ENCODE measurements around the gene NUDT14.

Gene NUDT14

DNA sequence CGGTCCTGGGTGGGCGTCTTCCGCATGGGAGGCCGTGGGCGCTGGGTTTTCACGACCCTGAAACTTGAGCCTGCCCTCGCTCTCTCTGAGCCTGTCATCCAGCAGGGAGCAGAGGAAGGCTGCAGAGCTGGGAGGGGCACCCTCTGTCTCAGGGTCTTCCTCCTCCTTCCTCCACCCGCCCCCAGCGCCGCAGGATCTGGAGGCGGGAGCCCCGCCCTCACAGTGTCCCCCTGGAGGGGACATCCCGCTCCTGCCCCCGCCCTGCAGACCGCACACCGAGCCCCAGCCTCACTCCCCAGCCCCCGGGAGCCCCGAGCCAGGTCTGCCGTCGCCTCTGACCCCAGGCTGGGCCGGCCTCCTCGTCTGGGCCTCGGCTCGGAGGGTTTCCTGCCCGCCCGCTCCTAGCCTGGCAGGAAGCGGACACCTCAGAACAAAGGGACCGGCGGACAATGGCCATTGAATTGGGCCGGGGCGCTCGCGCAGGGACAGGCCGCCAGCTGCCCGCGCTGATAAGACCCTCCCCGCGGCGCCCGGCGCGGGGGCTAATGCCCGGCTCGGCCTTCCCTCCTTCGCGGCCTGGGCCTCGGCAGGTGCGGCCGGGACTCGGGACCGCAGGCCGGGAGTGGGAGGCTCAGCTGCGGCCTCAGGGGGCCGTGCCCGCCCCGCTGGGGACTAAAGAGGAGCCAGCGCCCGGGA lies 15.3 kb upstream of the NUDT14 start:
- no peak for DNase-seq

DNA sequence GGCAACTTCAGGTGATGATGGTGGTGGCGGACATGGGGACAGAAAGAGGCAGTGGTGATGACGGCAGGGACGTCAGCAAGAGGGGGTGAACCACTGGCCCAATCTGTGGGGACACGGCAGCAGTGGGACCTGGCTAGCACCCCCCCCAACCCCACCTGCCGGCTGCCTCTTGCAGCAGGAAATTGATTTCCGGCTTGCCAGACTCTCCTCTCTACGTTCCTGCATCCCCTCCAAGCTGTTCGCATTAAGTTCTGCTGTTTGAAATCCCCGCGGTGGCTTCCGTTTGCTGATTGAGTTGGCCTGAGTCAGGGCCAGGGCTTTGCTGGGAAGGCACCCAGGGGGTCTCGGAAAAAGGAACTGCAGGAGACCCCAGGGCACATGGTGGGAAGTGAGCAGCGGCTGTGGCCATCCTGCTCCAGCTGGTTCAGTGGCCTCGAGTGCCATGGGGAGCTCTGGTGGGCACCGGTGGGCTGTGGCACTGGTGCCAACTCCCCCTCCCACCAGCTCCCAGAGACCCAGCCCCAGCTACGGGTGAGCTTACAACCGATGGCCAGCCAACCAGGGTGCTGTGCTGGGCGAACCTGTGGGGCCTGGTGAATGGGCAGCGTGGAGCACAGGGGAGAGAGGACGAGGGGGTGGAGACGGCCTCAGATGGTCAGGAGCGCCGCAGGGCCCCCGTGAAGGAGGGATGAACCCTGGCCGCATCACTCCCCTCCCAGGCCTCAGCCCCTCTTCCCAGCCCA lies 14.6 kb upstream of the NUDT14 start:
- no peak for DNase-seq

DNA sequence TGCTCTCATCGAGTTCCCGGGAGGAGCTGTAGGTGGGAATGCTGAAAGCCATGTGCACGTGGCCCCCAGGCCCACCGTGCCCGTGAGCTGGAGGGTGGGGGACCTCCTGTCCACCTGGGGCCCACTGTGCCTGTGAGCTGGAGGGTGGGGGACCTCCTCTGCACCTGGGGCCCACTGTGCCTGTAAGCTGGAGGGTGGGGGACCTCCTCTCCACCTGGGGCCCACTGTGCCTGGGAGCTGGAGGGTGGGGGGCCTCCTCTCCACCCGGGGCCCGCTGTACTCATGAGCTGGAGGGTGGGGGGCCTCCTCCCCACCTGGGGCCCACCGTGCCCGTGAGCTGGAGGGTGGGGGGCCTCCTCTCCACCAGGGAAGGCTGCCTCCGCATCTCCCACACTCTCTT lies 13.9 kb upstream of the NUDT14 start:
- DNase-seq = no peak

DNA sequence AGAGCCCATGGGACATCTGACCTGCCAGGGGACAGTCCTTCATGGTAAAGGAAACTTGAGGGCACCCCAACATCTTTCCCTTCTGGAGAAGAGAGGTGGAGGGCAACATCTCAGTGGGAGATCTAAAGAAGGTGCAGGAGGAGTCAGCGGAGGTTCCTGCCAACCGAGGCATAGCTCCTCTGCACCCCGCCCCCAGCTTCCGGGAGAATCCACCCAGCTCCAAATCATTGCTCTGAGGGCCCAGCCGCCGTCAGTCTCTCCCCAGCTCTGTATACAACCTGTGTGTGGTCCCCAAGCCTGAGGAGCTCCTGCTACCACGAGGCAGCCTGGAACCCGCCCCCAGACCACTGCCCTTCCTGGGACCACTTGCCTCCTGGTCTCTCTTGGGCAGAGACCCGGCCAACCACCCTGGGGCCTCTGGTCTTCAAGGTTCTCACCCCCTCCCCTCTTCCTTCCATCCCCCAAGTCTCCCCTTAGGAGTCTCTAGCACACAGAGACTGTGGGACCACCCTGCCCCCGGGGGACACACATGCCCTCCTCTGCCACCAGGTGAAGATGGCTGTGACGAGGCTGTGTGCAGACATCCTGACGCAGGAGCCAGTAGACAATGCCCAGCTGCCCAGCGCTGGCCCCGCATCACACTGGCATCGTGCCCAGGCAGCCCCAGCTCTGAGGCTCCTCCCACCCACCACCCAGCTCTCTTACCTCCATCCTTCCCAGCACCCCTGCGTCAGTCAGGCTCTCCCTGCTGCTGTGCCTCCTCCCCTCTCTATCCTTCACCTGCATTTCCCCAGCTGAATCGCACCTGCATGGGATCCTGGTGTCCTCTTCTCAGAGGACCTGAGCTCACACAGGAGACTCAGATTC lies 13.0 kb upstream of the NUDT14 start:
- DNase-seq = peak; percentile 96

DNA sequence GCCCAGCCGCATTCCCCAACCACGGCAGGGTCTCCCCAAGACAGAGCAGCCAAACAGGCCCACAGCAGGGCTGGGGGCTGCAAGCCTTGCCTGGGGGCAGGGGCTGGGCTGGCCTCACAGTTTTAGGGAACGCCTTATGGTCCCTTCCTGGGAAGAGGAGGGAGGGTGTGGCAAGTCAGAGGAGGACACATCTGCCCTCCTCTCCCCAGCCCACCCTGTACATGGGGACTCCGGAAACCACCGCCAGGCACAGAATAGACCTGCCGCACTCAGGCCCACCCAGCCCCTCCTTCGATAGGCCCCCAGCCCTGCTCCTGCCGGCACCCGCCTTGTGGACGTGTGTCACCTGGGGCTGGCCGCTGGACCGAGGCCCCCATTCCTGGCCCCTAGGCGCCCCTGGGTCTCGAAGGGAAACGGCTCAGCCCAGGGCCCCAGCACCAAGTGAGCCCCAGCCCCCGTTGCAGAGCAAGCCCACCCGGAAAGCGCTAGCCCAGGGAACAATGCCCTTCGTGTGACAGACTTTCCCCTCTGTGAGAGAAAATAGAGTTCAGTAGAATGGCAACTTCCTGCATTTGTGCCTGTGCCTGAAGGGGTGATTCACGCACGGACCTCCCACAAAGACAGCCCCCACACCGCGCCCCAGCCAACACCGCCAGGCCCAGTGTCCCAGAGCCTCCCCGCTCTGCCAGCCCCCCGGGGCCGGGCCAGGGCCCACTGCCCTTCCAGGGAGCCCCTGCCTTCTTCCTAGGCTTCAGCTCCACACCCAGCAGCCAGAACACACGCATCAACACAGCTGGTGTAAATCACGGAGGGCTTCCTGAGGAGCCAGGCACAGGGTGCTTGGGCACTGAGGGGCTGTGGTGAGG lies 12.0 kb upstream of the NUDT14 start:
- no peak for DNase-seq

DNA sequence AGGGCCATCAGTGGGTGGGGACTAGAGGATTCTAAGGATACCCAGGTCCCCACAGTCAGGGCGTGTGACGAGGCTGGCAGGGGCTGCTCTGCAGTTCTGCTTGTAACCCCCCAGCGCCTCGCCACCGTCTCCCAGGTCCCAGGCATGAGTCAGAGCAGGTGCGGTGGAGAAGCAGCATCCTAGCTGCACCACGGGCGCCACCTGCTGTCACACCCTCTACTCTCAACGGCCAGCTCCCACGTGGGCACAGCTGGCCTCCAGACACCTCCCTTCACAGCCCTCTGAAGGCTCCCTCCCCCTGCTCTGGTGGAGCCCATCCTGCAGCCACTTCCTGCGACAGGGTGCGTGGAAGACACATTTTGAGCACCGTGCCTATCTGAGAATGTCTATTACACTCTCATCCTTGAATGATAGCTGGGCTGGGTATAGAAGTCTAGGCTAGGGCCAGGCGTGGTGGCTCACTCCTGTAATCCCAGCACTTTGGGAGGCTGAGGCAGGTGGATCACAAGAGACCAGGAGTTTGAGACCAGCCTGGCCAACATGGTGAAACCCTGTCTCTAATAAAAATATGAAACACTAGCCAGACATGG lies 6.9 kb upstream of the NUDT14 start:
- no peak for DNase-seq

DNA sequence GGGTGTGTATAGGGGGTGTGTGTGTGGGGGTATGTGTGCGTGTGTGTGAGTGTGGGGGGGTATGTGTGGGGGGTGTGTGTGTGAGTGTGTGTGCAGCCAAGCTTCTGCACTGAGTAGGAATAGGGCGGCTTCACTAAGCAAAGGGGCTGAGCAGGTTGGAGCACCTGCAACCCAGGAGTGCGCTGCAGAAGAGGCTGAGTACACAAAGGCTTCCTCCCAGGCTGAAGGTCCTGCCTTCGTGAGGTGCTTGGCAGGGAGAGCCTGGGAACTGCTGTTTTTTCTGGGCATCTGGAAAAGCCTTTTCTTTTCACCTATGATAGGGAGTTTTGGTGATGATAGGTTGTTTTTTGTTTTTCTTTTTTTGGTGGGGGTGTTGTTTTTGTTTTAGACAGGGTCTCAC lies 6.0 kb upstream of the NUDT14 start:
- peak; percentile 82 for DNase-seq

DNA sequence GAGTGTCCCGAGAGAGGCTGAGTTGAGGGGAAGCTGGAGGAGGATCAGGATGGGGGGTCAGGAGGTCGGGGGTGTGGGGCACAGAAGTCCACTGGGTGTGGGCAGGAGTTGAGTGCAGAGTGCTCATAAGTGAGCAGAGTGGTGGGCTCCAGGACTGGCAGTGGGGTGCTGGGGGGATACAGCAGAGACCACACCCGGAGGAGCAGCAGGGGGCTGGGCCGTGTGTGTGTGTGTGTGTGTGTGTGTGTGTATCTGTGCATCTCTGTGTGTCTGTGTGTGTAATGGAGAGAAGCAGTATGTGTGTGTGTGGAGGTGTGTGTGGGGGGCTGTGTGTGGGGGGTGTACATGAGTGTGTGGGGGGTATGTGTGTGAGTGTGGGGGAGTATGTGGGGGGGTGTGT lies 4.9 kb upstream of the NUDT14 start:
- DNase-seq = no peak

DNA sequence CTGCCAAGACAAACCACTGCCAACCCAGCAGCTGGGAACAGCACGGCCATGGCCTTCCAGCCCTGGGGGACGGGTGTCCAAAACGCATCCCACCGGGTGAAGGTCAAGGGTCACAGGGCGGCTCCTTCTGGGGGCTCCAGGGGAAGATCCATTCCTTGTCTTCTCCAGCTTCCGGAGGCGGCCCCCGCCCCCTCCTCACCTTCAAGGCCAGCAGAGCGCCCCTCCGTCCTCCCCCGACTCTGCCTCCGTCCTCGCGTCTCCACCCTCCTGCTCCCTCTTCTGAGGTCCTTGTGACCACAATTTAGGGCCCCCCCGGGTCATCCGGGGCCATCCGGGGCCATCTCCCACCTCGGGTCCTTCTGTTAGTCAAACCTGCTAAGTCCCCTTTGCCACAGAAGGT lies 3.9 kb upstream of the NUDT14 start:
- DNase-seq = no peak

DNA sequence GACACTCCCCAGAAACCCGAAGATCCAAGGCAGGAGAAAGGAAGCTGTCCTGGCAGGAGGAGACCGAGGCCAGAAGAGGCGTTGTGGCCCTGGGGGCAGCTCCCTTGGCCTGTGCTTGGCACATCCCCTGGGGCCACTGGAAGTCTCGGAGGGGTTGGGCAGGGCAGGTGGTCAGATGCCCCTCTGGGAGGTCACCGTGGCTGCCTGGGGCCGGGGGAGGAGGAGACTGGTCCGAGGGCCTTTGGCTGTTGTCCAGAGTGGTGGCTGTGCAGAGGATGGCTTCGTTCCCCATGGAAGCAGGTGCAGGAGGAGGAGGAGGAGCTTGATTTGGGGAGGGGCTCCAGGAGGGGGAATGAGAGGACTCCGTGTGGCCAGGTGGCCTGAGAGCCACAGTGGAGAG lies 3.3 kb upstream of the NUDT14 start:
- peak; percentile 75 for DNase-seq

DNA sequence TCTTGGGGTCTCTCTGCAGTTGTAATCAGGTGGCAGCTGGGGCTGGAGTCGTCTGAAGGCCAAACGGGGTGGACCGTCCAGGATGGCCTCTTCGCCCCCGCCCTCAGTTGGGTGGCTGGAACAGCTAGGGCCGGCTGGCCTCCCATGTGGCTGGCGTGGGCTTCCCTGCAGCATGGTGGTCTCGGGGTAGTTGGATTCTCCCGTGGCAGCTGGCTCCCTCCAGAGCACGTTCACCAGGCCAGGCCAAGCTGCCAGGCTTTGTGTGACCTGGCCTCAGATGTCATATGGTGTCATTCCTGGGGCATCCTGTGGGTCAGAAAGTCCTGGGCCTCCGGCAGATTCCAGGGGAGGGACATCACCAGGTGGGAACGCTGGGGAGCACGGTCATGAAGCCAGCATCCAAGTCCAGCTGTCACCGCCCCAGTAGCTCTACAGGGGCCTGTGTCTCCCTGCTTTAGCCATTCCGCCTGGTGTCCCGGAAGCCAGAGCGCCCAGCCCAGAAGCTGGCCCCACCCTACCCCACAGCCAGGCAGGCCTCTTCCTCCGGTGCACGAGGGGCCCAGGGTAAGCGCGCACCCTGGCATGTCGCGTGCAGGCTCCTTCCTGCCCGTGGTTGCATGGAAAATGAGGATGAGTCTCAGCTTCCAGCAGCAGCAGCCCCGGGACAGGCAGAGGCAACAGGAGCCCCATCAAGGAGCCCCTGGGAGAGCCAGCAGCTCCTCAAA lies 1.3 kb upstream of the NUDT14 start:
- no peak for DNase-seq

DNA sequence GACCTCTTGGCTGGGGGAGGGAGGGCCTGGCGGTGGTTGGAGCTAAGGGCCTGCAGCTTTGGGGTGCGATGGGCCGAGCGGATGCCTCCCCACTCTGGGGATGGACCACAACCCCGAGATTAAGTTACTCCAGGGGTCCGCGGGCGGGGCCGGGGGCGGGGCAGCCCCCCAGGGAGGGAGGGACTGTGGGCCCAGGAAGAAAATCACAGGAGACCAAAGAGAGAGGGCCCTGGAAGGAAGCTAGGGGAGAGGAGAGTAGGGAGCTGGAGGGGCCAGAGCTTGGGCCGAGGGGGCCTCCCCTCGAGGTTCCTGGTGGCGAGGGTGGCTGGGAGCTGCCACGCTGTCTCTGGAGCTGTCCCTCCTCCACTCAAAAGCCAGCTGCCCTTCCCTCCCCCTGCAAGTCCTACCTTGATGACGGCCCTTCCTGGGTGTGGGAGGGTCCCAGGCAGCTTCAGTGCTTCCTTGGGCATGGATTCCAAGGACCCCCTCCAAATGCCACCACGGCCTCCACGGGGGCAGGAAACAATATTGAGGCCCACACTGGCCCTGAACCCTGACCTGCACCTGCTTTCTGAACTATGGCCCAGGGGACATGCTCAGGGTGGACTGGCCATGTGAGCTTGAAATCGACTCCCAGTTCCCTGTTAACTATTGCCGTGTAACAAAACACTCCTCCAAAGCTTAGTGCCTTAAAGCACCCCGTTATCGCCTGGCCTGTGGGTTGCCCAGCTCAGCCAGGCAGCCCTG lies 610 bp upstream of the NUDT14 start:
- no peak for DNase-seq

DNA sequence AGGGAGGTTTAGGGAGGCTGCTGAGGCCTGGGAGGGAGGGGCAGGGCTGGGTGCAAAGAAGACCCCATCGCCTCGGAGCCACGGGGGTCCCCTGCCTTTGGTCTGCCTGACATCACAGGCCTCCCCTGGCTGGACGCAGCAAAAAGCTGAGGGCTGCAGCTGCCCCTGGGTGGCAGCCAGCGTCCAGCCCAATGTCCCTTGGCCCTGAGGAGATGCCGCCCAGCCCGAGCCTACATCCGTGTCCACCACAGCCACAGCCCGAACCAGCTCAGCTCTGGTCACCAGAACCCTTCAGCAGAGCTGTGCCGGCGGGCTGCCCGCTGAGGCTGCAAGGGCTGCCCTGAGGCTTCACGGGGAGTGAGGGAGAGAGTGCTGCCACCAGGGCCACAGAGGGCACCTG lies 1.9 kb downstream of the NUDT14 start:
- DNase-seq = peak; percentile 23

DNA sequence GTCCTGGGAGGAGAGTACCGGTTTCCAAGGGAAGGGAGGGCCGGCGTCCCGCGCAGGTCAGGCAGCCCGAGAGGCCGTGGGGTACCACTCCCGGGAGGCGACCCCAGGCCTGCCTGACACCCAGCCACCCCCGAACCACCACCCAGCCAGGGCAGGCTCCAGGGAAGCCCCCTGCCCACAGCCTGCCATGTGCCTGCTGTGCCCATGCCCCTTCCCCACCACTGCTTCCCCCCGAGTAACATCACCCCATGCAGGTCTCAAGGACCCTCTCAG lies 2.3 kb downstream of the NUDT14 start:
- DNase-seq = no peak

DNA sequence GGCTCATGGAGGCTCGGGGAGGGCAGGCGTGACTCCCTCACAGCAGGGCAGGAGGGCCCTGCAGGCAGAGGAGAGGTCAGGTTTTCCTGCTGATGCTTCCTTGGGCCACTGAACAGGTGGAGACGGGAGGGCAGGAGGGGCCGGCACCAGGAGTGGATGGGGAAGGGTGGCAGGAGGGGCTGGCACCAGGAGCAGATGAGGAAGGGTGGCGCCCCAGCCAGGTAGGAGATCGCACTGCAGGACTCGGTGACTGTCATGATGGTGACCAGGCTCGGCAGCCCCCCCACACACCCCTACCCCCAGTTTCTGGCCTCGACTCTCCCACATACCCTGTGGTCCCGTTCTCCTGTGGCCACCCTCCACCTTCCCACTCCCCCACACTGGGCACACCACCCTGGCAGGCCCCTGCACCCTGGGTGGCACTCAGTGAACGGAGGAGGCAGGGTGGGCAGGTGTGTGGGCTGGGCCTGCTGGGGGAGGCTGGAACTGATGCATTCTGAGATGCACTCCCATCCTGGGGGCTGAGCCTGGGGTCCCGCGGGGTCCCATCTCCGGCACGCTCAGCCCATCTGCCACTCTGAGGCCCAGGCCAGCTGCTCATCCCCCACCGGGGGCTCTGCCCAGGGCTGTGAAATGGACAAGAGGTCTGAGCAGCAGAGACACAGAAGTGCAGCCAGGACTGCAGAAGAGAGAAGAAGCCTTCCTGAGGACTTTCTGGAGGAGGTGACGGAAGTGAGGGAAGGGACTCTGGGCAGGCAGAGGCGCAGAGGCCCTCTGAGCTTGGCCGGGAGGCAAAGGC lies 2.8 kb downstream of the NUDT14 start:
- DNase-seq = peak; percentile 52

DNA sequence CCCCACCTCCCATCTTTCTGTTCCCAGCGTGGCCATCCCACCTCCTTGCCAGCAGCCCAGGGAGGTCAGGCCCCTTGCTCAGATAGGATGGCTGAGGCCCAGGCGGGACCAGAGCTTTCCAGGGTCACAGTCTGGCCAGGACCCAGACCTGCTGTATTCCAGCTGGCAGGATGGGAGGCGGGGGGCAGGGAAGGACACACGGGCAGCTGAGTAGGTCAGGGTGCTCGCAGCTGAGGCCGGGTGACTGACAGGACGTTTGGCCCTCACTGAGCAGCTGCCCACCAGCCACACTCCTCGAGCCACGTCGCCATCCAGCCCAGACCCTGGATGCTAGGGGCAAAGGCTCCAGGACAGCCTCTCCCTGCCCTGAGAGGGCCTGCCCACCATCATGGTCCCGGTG lies 4.0 kb downstream of the NUDT14 start:
- no peak for DNase-seq

DNA sequence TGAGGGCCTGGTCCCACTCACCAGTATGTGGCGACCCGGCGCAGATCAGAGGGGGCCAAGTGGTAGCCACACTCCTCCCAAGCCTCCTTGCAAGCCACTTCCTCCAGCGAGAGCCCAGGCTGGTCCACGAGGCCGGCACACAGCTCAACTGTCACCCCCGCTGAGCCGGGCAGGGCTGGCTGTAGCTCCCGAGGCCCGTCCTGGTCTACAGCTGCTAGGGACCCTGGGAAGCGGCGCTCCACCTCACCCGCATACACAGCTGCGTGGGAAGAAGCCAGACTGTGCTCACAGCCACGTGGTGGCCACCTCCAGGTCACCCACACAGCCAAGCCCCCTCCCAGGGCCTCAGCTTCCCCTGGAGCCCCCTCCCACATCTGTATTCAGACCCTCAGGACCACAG lies 4.6 kb downstream of the NUDT14 start:
- no peak for DNase-seq

DNA sequence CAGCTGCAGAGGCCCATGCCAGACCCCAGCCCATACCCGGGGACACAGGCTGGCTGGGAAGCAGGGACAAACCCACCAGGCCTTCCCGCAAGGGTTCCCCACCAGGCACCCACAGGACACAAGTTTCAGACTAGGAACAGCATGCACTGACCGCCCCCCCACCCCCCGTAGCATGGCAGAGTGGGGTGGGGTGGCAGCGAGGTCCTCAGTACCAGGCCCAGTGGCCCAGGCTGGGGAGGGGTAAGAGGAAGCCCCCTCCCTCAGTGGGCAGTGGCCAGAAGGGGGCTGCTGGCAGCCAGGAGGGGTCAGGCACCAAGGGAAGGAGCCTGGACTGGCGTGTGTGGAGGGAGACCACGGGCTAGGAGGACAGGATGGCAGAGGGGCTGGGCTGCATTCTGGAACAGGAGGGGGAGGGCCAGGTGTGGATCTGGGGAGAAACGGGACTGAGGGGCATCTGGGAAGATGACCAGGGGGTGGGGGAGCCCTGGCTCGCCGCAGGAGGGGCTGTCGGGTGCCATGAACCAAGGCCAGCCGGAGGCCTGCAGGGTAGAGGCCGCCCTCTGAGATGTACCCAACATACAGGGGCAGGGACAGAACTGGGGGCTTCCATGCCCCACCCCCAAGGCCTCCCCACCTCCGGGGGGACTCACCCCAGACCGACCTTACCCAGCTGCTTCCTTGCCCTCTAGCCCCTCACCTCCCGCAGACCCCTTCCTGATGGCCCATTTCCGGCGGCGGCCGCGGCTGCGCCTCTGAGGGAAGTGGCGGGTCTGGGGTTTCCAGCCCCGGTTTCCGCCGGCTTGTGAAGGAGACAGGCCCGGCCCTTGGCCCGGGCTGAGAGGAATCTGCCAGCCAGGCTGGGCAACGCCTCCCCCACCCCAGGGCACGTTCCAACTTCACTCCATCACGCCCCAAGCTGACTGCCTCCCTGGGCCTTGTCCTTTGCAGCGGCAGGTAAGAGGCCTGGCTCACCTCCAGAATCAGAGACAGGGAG lies 6.9 kb downstream of the NUDT14 start:
- DNase-seq = no peak

DNA sequence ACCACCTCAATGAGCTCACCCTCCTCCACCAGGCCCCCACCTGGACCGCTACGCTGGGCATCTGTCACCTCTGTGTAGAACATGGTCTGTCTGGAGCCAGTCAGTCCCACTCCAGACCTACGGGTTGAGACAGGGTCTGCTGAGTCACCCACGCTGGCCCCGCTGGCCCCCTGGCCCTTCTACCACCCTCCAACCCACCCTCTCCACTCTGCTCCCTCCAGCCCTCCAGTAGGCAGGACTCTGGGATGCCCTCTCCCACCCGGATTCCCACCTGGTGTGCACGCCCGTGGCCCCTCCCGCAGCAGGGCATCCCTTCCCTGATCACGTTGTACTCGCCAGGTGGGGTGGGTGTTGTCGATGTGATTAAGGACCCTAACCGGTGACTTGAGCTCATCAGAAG lies 8.0 kb downstream of the NUDT14 start:
- no peak for DNase-seq

Data from NCI-H510A (cell line).